ENCODE measurements around the gene OVAAL.

The OVAAL gene

GRCh38 chr1:180527101-180527669 lies 31.6 kb upstream of the OVAAL start:
- no peak overlapping the region for H4K8ac ChIP-seq (ENCODE audit: low read depth, low read length)
- H3K79me2 ChIP-seq (ENCODE audit: control insufficient read depth, insufficient read depth, low read length): no peaks in the 10 kb centered on the region
- H3K18ac ChIP-seq (ENCODE audit: low read length): no peak overlapping the region
- H3K4ac ChIP-seq (ENCODE audit: low read depth, low read length): no peak overlapping the region
- no peaks in the 10 kb centered on the region for H3K36me3 ChIP-seq (ENCODE audit: control insufficient read depth, insufficient read depth, low read length)
- peak; percentile 62 for DNase-seq
- H3K27ac ChIP-seq (ENCODE audit: low read depth, low read length): no peak overlapping the region
- WGBS (ENCODE audit: extremely low coverage, insufficient coverage, low lambda C conversion rate): no CpG with 5 or more reads among the region's 5 CpGs
- H3K4me1 ChIP-seq (ENCODE audit: control insufficient read depth, low read depth, low read length): no peaks in the 10 kb centered on the region
- H3K79me1 ChIP-seq (ENCODE audit: low read length): no peaks in the 10 kb centered on the region
- H2BK120ac ChIP-seq (ENCODE audit: low read depth, low read length): no peak overlapping the region
- no peaks in the 10 kb centered on the region for H3K27me3 ChIP-seq (ENCODE audit: insufficient read depth, low read length, poor library complexity)
- H2AK5ac ChIP-seq (ENCODE audit: low read length): no peak overlapping the region
- no peak overlapping the region for H3K4me3 ChIP-seq (ENCODE audit: low read length)
- no peak overlapping the region for H2BK15ac ChIP-seq (replicated peaks; ENCODE audit: low read depth)
- H3K9ac ChIP-seq (ENCODE audit: low read length): no peak overlapping the region
- no peak overlapping the region for H3K23ac ChIP-seq (ENCODE audit: low read length)
- H4K5ac ChIP-seq (ENCODE audit: low read length): no peak overlapping the region
- H3K56ac ChIP-seq (ENCODE audit: low read length): no peak overlapping the region
- H2BK5ac ChIP-seq (ENCODE audit: low read length): no peak overlapping the region
- H3K4me2 ChIP-seq (ENCODE audit: low read length): no peak overlapping the region

GRCh38 chr1:180528868-180529470 lies 29.8 kb upstream of the OVAAL start:
- no peaks in the 10 kb centered on the region for H3K36me3 ChIP-seq (ENCODE audit: control insufficient read depth, insufficient read depth, low read length)
- no peak overlapping the region for H3K56ac ChIP-seq (ENCODE audit: low read length)
- no peak overlapping the region for H3K23ac ChIP-seq (ENCODE audit: low read length)
- H3K27me3 ChIP-seq (ENCODE audit: insufficient read depth, low read length, poor library complexity): no peaks in the 10 kb centered on the region
- no peak overlapping the region for H4K8ac ChIP-seq (ENCODE audit: low read depth, low read length)
- H2BK15ac ChIP-seq (replicated peaks; ENCODE audit: low read depth): no peak overlapping the region
- H2BK5ac ChIP-seq (ENCODE audit: low read length): no peak overlapping the region
- no peak overlapping the region for H3K27ac ChIP-seq (ENCODE audit: low read depth, low read length)
- DNase-seq: no peak
- no peak overlapping the region for H4K5ac ChIP-seq (ENCODE audit: low read length)
- no peak overlapping the region for H3K18ac ChIP-seq (ENCODE audit: low read length)
- H3K4ac ChIP-seq (ENCODE audit: low read depth, low read length): no peak overlapping the region
- H3K79me2 ChIP-seq (ENCODE audit: control insufficient read depth, insufficient read depth, low read length): no peaks in the 10 kb centered on the region
- no peak overlapping the region for H3K4me3 ChIP-seq (ENCODE audit: low read length)
- H3K4me1 ChIP-seq (ENCODE audit: control insufficient read depth, low read depth, low read length): no peaks in the 10 kb centered on the region
- no peak overlapping the region for H2BK120ac ChIP-seq (ENCODE audit: low read depth, low read length)
- H2AK5ac ChIP-seq (ENCODE audit: low read length): no peak overlapping the region
- WGBS (ENCODE audit: extremely low coverage, insufficient coverage, low lambda C conversion rate): no CpG with 5 or more reads among the region's 11 CpGs
- H3K9ac ChIP-seq (ENCODE audit: low read length): no peak overlapping the region
- no peak overlapping the region for H3K4me2 ChIP-seq (ENCODE audit: low read length)
- no peaks in the 10 kb centered on the region for H3K79me1 ChIP-seq (ENCODE audit: low read length)

GRCh38 chr1:180530501-180530900 lies 28.3 kb upstream of the OVAAL start:
- H3K4me2 ChIP-seq (ENCODE audit: low read length): no peak overlapping the region
- H3K9ac ChIP-seq (ENCODE audit: low read length): no peak overlapping the region
- no peaks in the 10 kb centered on the region for H3K79me2 ChIP-seq (ENCODE audit: control insufficient read depth, insufficient read depth, low read length)
- no peaks in the 10 kb centered on the region for H3K4me1 ChIP-seq (ENCODE audit: control insufficient read depth, low read depth, low read length)
- no peak overlapping the region for H2BK5ac ChIP-seq (ENCODE audit: low read length)
- H3K79me1 ChIP-seq (ENCODE audit: low read length): no peaks in the 10 kb centered on the region
- H2BK15ac ChIP-seq (replicated peaks; ENCODE audit: low read depth): no peak overlapping the region
- H3K23ac ChIP-seq (ENCODE audit: low read length): no peak overlapping the region
- H3K4me3 ChIP-seq (ENCODE audit: low read length): no peak overlapping the region
- no peak overlapping the region for H4K8ac ChIP-seq (ENCODE audit: low read depth, low read length)
- H3K27ac ChIP-seq (ENCODE audit: low read depth, low read length): no peak overlapping the region
- no peaks in the 10 kb centered on the region for H3K36me3 ChIP-seq (ENCODE audit: control insufficient read depth, insufficient read depth, low read length)
- H4K5ac ChIP-seq (ENCODE audit: low read length): no peak overlapping the region
- no peaks in the 10 kb centered on the region for H3K27me3 ChIP-seq (ENCODE audit: insufficient read depth, low read length, poor library complexity)
- H3K4ac ChIP-seq (ENCODE audit: low read depth, low read length): no peak overlapping the region
- WGBS (ENCODE audit: extremely low coverage, insufficient coverage, low lambda C conversion rate): no CpG with 5 or more reads among the region's 5 CpGs
- H3K18ac ChIP-seq (ENCODE audit: low read length): no peak overlapping the region
- H2AK5ac ChIP-seq (ENCODE audit: low read length): no peak overlapping the region
- peak; percentile 20 for DNase-seq
- H3K56ac ChIP-seq (ENCODE audit: low read length): no peak overlapping the region
- H2BK120ac ChIP-seq (ENCODE audit: low read depth, low read length): no peak overlapping the region

- Histone ChIP-seq H3K27me3 (ENCODE audit: insufficient read depth, low read length, poor library complexity) (no peaks in the 10 kb centered on the region), H3K56ac (ENCODE audit: low read length) (no peak overlapping the region), H3K23ac (ENCODE audit: low read length) (no peak overlapping the region), H2AK5ac (ENCODE audit: low read length) (no peak overlapping the region), H3K4me2 (ENCODE audit: low read length) (no peak overlapping the region), H3K79me1 (ENCODE audit: low read length) (no peaks in the 10 kb centered on the region), H3K9ac (ENCODE audit: low read length) (no peak overlapping the region), H3K4me3 (ENCODE audit: low read length) (no peak overlapping the region), H3K79me2 (ENCODE audit: control insufficient read depth, insufficient read depth, low read length) (no peaks in the 10 kb centered on the region), H3K18ac (ENCODE audit: low read length) (no peak overlapping the region), H2BK15ac (replicated peaks; ENCODE audit: low read depth) (no peak overlapping the region), H3K27ac (ENCODE audit: low read depth, low read length) (no peak overlapping the region), H2BK120ac (ENCODE audit: low read depth, low read length) (no peak overlapping the region), H4K5ac (ENCODE audit: low read length) (no peak overlapping the region), H3K4ac (ENCODE audit: low read depth, low read length) (no peak overlapping the region), H3K36me3 (ENCODE audit: control insufficient read depth, insufficient read depth, low read length) (no peaks in the 10 kb centered on the region), H4K8ac (ENCODE audit: low read depth, low read length) (no peak overlapping the region), H2BK5ac (ENCODE audit: low read length) (no peak overlapping the region), H3K4me1 (ENCODE audit: control insufficient read depth, low read depth, low read length) (no peaks in the 10 kb centered on the region)
- DNase-seq: no peak
- no CpG with 5 or more reads among the region's 5 CpGs for WGBS (ENCODE audit: extremely low coverage, insufficient coverage, low lambda C conversion rate)
Measured at GRCh38 chr1:180532854-180533253, 25.9 kb upstream of the OVAAL start.

GRCh38 chr1:180533266-180533987 lies 25.3 kb upstream of the OVAAL start:
- H3K79me1 ChIP-seq (ENCODE audit: low read length): no peaks in the 10 kb centered on the region
- no peaks in the 10 kb centered on the region for H3K27me3 ChIP-seq (ENCODE audit: insufficient read depth, low read length, poor library complexity)
- H3K79me2 ChIP-seq (ENCODE audit: control insufficient read depth, insufficient read depth, low read length): no peaks in the 10 kb centered on the region
- H3K36me3 ChIP-seq (ENCODE audit: control insufficient read depth, insufficient read depth, low read length): no peaks in the 10 kb centered on the region
- WGBS (ENCODE audit: extremely low coverage, insufficient coverage, low lambda C conversion rate): no CpG with 5 or more reads among the region's 10 CpGs
- H2BK120ac ChIP-seq (ENCODE audit: low read depth, low read length): no peak overlapping the region
- H3K56ac ChIP-seq (ENCODE audit: low read length): no peak overlapping the region
- no peak overlapping the region for H3K4ac ChIP-seq (ENCODE audit: low read depth, low read length)
- no peak overlapping the region for H2BK5ac ChIP-seq (ENCODE audit: low read length)
- no peak overlapping the region for H3K4me2 ChIP-seq (ENCODE audit: low read length)
- no peaks in the 10 kb centered on the region for H3K4me1 ChIP-seq (ENCODE audit: control insufficient read depth, low read depth, low read length)
- H3K27ac ChIP-seq (ENCODE audit: low read depth, low read length): no peak overlapping the region
- no peak overlapping the region for H4K8ac ChIP-seq (ENCODE audit: low read depth, low read length)
- H2AK5ac ChIP-seq (ENCODE audit: low read length): no peak overlapping the region
- no peak overlapping the region for H3K18ac ChIP-seq (ENCODE audit: low read length)
- H3K9ac ChIP-seq (ENCODE audit: low read length): no peak overlapping the region
- no peak overlapping the region for H4K5ac ChIP-seq (ENCODE audit: low read length)
- no peak overlapping the region for H3K4me3 ChIP-seq (ENCODE audit: low read length)
- no peak overlapping the region for H2BK15ac ChIP-seq (replicated peaks; ENCODE audit: low read depth)
- no peak overlapping the region for H3K23ac ChIP-seq (ENCODE audit: low read length)
- peak; percentile 74 for DNase-seq

Data from mesendoderm (in vitro differentiated cells).